Hippocampal formation (tissue), 2 donors: ENCODE data around the gene H1-8.
A peak's percentile ranks its signal among the peaks of the same experiment; 100 is the strongest.
"Not testable (repeated sequence)": the region's sequence is repeated elsewhere in the genome, so short reads cannot be mapped to it uniquely, and the experiment has no call there.

ENCODE experiments used
- DNase-seq, 2 donors: peaks; one replicate each; lab custom pipeline; 2025; lab: John Stamatoyannopoulos, UW

Gene H1-8, protein sequence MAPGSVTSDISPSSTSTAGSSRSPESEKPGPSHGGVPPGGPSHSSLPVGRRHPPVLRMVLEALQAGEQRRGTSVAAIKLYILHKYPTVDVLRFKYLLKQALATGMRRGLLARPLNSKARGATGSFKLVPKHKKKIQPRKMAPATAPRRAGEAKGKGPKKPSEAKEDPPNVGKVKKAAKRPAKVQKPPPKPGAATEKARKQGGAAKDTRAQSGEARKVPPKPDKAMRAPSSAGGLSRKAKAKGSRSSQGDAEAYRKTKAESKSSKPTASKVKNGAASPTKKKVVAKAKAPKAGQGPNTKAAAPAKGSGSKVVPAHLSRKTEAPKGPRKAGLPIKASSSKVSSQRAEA

GRCh38 chr3:129543156-129543790 is at the start of gene H1-8:
Gene H1-8 (plus strand): TSS chr3:129543175. CDS start chr3:129543219, 44 bp downstream.
- no peak for DNase-seq

DNA sequence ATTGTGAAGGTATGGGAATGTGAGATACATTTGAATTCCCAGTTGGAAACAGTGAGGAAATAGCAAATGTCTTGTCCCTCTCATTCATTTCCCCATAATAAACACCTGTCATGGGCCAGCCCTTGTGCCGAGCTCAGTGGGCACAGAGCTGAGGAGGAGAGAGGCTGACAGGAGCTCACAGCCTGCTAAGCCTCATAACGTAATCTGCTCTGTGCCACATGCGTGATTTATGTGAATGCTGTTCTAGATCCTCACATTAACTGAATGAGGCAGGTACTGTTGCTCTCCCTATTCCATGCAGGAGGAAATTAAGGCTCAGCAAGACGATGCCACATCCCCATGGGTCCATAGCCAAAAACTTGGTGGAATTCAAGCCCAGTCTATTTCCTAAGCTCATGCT is 49.8 kb upstream of the H1-8 start:
- DNase-seq, result no peak

DNA sequence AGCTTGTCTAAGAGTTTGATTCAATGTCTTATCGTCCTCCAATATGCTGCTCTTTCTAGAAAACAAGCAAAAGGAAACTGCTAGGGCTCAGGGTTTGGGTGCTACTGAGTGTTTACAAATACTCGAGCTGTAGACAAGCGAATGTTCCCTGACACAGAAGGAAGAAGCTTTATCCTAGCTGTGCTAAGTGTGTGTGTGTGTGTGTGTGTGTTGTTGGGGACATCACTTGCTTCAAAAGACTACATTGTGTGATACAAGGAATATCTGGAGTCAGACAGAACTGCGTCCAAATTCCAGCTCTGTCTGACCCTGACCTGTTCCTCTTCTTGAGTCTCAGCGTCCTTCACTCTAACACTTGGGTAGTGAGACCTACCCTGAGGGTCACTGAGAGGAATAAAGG is 48.5 kb upstream of the H1-8 start:
- not testable (repeated sequence) for DNase-seq

GRCh38 chr3:129495006-129495639 is 47.9 kb upstream of the H1-8 start:
- DNase-seq, result not testable (repeated sequence)

DNA sequence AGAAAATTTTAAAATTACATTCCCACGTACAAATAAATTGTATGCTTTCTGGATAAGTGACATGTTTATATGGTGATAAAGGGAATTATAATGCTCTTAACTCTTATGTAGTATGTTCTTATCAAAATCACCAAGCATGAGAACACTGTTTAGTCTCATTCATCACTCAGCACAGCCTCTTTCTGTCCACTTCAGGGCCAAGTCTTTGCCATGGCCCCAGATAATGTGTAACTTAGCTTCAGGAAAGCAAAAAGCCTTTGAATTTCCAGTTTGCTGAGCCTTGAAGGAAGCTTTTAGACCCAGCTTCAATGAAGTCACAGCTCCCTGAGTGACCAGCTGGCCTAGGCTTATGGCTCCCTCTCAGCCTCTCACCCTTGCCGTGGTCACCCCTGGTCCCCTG is 45.1 kb upstream of the H1-8 start:
- DNase-seq, result not testable (repeated sequence)

DNA sequence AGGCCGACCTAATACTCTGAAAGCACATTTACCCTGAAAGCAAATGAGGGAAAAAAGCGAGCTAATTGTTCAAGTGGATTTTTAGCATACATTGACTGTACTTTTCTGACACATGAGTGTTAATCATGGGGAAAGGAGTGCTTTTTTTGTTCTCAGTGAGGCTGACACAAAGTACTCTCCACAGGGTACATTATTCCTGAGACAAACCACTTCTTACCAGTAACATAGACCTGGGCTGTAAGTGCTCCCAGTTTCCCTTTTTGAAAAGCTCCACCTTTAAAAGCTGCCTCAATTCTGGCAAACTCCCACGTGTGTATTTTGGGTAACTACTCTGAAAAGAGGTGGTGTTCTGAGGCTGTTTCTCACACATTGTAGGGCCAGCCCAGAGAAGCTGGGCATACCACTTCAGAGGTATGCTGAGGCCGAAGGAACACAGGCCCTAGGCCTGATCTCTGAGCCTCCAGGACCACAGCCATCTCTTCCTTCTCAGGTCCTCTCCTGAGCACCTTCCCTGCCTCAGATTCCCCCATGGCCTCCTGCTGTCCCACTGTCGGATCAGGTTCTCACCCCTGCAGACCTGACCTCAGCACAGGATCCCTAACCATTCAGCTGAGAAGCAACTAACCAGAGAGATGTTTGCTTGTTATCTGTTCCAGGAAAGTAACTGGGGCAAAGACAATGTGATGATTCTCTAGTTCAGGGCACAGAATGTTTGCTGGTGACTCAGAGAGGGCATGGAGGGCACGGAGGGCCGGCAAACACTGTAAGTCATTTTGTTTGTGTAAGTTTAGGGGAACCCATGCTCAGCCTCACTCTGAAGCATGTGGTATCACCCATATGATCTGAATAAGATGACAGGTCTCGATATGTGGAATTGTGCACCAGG is 44.1 kb upstream of the H1-8 start:
- not testable (repeated sequence) for DNase-seq

- not testable (repeated sequence) for DNase-seq
Measured at GRCh38 chr3:129499604-129500333, 43.2 kb upstream of the H1-8 start.

GRCh38 chr3:129500334-129500658 is 42.7 kb upstream of the H1-8 start:
- DNase-seq, result no peak

- DNase-seq, result no peak
Measured at GRCh38 chr3:129501630-129502029, 41.3 kb upstream of the H1-8 start.

DNA sequence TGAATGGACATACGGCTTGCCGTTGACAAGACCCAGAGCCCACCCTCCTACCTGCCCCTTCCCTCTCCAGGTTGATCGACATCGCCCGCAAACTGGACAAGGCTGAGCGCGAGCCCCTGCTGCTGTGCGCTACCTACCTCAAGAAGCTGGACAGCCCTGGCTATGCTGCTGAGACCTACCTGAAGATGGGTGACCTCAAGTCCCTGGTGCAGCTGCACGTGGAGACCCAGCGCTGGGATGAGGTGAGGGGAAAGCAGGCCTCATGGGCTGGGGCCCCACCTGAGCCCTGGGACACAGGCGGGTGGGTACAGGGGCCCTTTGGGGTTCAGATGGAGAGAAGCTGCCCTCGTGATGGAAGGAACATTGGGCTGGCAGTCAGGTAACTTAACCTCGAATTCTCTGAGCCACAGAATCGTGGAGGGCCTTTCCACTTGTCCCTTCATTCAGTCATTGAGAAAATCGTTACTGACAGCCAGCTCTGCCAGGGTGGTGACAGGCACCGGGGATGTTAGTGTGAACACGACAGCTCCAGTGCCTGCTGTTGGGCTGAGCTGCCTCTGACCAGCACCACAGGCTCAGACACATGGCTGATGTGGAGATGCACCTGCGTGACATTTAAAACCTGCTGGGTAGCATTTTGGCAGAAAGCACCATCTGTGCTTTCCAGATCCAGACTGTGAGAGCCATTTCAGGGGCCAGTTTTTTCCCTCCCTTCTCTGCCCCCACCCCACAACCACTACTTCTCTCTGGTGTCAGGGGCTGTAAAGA is 40.1 kb upstream of the H1-8 start:
- no peak for DNase-seq

DNA sequence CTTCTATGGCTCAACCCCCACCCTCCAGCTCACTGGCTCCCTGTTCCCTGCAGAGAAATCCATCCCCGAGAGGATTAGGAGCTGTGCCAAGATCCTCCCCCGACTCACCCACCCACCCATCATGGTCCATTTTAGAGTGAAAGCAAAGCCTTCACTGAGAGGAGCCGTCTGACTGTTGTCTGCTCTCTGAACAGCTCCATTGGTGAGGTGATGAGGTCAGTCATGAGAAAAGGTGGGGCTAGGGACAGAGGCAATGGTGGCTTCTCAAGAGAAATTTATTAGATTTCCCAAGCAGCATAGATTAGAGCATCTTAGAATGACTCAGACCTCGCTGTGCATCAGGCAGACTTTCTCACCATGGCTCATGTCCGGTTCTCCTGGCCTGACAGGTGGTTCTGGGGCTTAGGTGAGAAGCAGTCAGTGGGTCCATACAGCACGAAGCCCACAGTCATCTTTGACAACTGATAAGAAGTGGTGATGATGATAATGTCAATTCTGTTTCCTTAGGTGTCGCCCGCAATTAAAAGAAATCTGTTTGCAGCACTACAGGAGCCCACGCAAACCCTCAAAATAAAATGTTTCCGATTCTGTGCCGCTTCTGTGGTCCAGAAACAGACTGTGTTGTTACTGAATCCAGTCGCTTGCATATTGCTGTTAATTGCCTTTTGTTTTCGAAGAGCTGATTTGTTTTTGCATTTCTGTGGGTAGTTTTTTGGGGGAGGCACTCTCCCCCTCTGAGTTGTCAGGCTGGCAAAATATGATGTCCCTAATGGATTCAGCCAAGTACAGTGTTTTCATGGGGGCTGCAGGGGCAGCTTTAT is 39.3 kb upstream of the H1-8 start:
- DNase-seq, result no peak

- DNase-seq, result no peak
Measured at GRCh38 chr3:129504471-129505100, 38.4 kb upstream of the H1-8 start.

GRCh38 chr3:129505341-129505740 is 37.6 kb upstream of the H1-8 start:
- no peak for DNase-seq

DNA sequence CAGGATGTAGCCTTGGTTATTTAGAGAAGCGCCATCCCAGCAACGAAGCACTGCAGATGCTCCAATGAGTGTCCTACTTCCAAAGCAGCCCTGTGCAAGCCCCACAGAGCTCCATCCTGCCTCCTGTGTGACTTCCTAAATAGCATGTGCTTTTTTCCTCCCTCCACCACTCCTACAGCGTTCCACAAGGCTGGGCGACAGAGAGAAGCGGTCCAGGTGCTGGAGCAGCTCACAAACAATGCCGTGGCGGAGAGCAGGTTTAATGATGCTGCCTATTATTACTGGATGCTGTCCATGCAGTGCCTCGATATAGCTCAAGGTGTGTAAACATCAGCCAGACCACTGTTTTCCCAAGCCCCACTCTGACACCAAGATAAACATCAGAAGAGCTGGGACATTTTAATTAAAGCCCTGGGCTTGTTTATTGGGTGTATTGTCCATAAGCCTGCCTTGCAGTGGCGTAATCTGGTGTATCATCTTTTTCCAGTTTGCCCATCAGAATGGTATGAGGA is 36.7 kb upstream of the H1-8 start:
- peak in 1 of 2 donors; percentile 33 for DNase-seq

- DNase-seq, result peak; percentile 57 to 61
Measured at GRCh38 chr3:129507181-129507831, 35.7 kb upstream of the H1-8 start.

DNA sequence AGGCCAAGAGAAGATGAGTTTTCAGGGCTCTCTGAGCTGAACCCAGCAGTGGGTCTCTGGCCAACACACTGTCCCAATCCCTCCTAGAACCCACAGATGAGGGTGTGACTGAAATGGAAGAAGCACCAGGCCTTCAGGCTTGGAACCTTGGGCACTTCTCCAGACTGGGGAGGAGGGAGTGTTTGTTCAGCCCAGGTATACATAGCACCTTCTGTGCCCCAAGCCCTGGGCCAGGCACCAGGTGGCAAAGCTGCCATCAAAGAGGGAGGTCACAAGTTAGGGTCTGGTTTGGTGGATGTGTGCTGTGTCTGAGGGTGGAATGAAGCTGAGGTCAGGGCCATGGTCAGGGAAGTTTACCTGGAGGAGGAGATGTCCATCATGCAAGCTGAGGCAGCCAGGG is 30.4 kb upstream of the H1-8 start:
- DNase-seq, result no peak

- no peak for DNase-seq
Measured at GRCh38 chr3:129513705-129514104, 29.3 kb upstream of the H1-8 start.

DNA sequence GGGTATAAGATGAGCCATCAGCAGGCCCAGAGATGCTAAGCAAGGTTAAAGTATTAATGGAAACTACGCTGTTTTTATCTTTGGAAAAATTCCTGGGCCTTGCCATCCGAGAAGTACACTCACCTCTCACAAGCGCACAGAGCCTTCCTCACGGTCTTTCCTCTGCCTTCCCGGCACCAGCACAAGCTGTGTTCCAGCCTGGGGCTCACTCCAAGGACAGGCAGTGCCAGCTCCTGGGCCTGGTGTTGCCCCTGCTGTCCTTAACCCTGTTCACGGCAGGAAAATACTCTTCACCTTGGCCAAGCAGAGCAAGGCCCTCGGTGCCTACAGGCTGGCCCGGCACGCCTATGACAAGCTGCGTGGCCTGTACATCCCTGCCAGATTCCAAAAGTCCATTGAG is 28.9 kb upstream of the H1-8 start:
- DNase-seq, result no peak

GRCh38 chr3:129514563-129514962 is 28.4 kb upstream of the H1-8 start:
- DNase-seq, result no peak
